Measurements from ENCODE around the gene ANKAR. TPM values are rescaled to one million over a fixed set of nuclear protein-coding genes. Genes with fewer than 3 reads are reported as not detected.
"Not testable (repeated sequence)": the region's sequence is repeated elsewhere in the genome, so short reads cannot be mapped to it uniquely, and the experiment has no call there.

Gene ANKAR, protein sequence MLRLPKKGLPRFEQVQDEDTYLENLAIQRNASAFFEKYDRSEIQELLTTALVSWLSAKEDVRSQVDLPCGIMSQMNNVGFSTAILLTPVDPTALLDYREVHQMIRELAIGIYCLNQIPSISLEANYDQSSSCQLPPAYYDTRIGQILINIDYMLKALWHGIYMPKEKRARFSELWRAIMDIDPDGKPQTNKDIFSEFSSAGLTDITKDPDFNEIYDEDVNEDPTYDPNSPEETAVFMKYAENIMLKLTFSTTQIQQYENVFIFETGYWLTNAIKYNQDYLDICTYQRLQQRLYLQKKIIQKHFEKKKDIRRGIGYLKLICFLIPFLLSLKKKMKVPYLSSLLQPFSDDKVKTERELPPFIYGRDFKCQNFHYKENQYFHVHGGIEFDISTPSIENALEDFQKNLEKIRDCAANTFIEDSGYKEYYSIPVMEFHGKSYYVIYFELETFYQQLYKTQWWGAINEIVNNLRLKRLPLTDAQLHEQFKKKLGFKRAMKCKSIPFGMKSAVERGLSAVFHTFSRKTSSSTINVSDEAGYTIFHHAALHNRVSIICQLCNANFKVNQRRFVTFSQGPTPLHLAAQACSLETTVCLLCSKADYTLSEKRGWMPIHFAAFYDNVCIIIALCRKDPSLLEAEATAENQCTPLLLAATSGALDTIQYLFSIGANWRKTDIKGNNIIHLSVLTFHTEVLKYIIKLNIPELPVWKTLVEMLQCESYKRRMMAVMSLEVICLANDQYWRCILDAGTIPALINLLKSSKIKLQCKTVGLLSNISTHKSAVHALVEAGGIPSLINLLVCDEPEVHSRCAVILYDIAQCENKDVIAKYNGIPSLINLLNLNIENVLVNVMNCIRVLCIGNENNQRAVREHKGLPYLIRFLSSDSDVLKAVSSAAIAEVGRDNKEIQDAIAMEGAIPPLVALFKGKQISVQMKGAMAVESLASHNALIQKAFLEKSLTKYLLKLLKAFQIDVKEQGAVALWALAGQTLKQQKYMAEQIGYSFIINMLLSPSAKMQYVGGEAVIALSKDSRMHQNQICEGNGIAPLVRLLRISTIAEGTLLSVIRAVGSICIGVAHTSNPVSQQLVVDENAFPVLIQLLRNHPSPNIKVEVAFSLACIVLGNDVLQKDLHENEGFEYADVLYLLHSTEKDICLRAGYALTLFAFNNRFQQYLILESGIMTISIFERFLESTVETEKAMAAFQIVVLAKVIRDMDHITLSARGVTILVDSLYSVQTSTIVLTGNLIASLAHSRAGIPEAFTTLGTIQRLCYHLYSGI (N-terminal part only)
- 10 to 100 TPM; 10.3 to 26.3 (median 21.1) TPM for polyA plus RNA-seq (ENCODE audit: insufficient read depth in 1 of 5, insufficient read length in 5 of 5, low replicate concordance in 1 of 5)
- long read RNA-seq, donor 1: 0 reads
- long read RNA-seq, donor 2: 0 reads
- long read RNA-seq, donor 3, partial matches to known transcripts: 126 of 161 reads
- long read RNA-seq, donor 3, other reads (novel, unspliced or antisense): 35 of 161 reads
- long read RNA-seq, donor 4: 0 reads
- long read RNA-seq, donor 5: 0 reads
- long read RNA-seq, donor 6, partial matches to known transcripts: 6 of 6 reads
- long read RNA-seq, donor 6, other reads (novel, unspliced or antisense): 0 of 6 reads
- long read RNA-seq, donor 7, partial matches to known transcripts: 5 of 5 reads
- long read RNA-seq, donor 7, other reads (novel, unspliced or antisense): 0 of 5 reads
- long read RNA-seq, donor 8: 0 reads

DNA sequence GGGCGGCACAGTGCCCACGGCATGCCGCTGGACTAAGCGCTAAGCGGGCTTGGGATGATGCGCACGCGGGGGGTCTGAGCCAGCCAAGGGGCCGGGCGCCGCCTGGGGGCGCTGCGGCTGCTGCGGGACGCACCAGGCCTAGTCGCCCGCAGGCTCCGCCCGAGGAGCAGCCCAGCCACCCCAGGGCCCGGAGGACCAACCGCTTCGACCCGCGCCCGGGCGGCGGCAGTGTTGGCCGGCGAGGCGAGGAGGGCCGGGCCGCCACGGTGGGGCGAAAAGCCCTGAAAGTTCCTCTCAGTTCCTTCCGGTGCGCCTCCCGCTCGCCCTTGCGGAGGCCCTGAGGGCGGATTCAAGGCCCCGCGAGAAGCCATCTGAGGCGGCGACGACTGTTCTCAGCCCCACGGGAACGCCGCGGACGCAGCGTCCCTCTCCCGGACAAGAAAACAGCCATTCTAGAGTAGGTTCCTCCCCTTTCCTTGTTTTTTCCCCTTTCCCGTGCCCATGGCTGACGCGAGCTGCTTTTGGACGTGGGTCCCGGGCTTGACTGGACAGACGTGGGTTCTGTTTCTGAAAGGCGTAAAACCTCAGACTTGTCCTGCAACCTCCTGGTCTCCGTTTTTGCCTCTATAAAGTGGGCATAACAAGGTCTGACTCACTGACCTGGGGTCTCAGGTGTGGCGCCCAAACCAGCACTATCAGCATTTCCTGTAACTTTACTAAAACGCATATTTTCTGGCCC, at the start of gene ANKAR:
Gene ANKAR (plus strand): TSS at position 297 of the 739 bp plus-strand sequence. CDS start 1,821 bp downstream, outside the sequence.
- peak; percentile 90 to 91 for DNase-seq

DNA sequence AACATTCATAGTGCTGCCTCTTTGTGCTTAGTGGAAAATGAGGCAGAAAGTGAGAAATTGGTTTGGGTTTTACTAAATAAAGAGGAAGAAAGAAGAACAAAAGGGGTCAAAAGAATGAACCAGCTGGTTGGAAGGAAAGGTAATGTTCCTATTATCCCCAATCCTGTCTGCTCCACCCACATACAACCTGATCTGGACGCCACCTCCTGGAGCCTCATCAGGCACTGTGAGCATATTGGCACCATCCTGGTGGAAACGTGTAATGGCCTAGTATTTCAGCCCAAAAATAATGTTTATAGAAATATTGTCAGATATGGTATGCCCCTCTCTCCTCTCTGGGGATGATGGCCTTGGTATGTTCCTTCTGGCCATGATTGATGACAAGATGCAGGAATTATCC, 48.8 kb upstream of the ANKAR start:
- DNase-seq: no peak

GRCh38 chr2:189627789-189628188, 46.7 kb upstream of the ANKAR start:
- DNase-seq: no peak

GRCh38 chr2:189628817-189629530, 45.5 kb upstream of the ANKAR start:
- no peak for DNase-seq

- peak; percentile 68 to 71 for DNase-seq
Measured at GRCh38 chr2:189629531-189630453, 44.7 kb upstream of the ANKAR start.

- DNase-seq: no peak
Measured at GRCh38 chr2:189631849-189632248, 42.6 kb upstream of the ANKAR start.

DNA sequence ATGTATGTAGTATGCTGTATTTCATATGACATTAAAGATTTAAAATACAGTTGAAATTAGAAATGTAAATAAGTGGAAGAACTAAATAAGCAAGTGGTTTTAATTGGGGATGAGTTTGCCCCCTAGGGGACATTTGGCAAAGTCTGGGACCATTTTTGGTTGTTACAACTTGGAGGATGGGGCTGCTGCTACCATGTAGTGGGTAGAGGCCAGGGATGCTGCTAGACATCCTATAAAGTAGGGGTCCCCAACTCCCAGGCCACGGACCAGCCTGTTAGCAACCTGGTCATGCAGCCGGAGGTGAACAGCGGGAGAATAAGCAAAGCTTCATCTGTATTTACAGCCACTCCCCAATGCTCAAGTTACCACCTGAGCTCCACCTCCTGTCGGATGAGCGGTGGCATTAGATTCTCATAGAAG, 41.1 kb upstream of the ANKAR start:
- DNase-seq: no peak

- DNase-seq: no peak
Measured at GRCh38 chr2:189635353-189635752, 39.1 kb upstream of the ANKAR start.

GRCh38 chr2:189638301-189639006, 36.0 kb upstream of the ANKAR start:
- DNase-seq: no peak

GRCh38 chr2:189639007-189639609, 35.4 kb upstream of the ANKAR start:
- DNase-seq: no peak

- DNase-seq: no peak
Measured at GRCh38 chr2:189641002-189641401, 33.5 kb upstream of the ANKAR start.

DNA sequence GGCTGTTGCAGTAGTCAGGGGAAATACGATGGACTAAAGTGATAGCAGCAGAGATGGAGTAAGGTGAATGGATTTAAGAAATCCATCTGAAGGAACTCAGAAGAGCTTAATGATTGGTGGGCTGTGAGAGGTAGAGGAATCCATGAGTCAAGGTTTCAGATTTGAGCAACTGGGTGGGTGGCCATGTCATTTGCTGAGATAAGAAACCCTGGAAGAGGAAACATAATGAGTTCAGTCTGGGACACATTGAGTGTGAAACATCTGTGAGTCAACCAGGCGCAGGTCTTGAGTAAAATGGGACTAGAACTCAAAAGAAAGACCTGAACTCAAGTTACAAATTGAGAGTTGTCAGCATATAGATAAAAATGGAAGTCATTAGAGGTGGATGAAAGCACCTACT, 32.9 kb upstream of the ANKAR start:
- DNase-seq: no peak

DNA sequence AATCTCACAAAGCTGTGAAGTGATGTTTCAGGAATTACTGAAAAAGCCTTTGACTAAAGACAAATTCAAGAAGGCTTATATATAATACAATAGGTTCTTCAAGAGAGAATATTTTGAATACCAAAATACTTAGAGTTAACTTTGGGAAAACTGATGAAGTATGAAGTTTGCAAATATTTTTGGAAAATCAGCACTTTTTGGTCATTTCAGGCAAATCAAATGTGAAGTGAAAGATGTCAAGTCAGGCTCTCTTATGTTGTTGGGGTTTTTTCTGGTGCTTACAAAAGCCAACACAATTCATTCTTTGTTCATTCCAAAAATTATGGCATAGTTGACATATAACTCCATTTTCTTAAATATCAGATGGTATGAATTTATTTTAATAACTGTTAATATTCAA, 27.9 kb upstream of the ANKAR start:
- no peak for DNase-seq

DNA sequence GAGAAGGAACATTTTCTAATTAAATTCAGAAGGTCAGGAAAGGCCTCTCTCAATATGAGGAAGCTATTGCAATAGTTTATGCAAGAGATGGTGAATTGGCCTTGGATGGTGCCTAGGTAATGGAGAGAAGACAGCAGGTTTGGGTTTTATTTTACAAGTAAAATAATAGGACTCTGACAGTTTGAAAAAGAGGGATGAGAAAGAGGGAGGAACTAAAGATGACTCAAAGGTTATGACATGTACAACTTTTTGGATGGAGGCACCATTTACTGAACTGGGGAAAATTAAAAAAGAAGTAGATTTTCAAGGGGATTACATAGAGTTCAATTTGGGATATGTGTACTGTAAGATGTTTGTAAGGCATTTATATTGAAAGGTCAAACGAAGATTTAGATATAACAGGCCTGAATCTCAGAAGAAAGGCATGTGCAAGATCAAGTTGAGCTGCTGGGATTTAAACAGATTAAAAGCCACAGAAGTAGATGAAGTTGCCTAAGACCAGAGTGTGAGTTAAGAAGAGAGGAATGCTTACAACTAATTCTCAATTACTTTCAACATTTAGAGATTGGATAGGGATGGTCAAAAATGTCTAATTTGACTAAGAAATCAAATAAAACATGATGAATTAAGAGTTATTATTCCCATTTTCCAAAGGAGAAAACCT, 25.5 kb upstream of the ANKAR start:
- DNase-seq: no peak

DNA sequence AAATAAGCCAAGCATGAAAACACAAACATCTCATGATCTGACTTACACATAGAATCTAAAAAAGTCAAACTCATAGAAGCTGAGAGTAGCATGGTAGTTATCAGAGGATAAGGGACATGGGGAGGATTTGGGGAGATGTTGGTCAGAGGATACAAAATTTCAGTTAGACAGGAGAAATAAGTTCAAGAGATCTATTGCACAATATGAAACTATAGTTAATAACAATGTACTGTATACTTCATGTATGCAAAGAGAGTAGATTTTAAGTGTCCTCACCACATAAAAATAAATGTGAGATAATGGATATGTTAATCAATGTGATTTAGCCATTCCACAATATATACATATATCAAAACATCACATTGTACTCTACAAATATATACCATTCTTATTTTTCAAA, 23.2 kb upstream of the ANKAR start:
- DNase-seq: no peak

GRCh38 chr2:189653464-189653863, 21.0 kb upstream of the ANKAR start:
- not testable (repeated sequence) for DNase-seq

GRCh38 chr2:189654641-189655040, 19.8 kb upstream of the ANKAR start:
- DNase-seq: no peak
